K562 (cell line): Measurements from ENCODE around the gene RNF152. TPM values are rescaled to one million over a fixed set of nuclear protein-coding genes. Genes with fewer than 3 reads are reported as not detected.
A peak's percentile ranks its signal among the peaks of the same experiment; 100 is the strongest.

ENCODE experiments used
- ATAC-seq: fragments of 200-7000 bp; cut with Tn5 transposase; 3 replicates; pipeline ENCODE4 v1.9.1; 2020; ENCODE audit warnings: moderate library complexity
- BruUV-seq: library from RNA; stranded (reverse); fragments of 400-500 nt; replicated peaks from 2 replicates; lab custom pipeline; 2021; lab: Mats Ljungman, UMichigan
- CTCF ChIA-PET: fragments of 300-600 bp; formaldehyde crosslinking; extraction: SDS; loops from one replicate; lab custom pipeline; 2021; ENCODE audit warnings: low intra/inter-chr PET ratio; lab: Yijun Ruan, JAX
- POLR2A ChIA-PET: fragments of 300-600, 350-650 bp; sonication (Branson Sonifier 250); formaldehyde crosslinking; extraction: SDS; loops from one replicate; lab custom pipeline; 2021; ENCODE audit warnings: antibody characterized with exemption, inconsistent platforms; lab: Yijun Ruan, JAX
- DNase-seq, 4 experiments: peaks; one replicate each; pipeline versions ENCODE4 v3.0.0 to v3.0.0-alpha.2; 2011 to 2018; ENCODE audit warnings: low spot score in 3 of 4, mixed read lengths in 3 of 4; ENCODE audit errors: extremely low read depth in 1 of 4
- FAIRE-seq: peaks from 2 replicates; lab custom pipeline; 2011; peaks lifted over from hg19 to GRCh38; lab: Jason Lieb, UNC
- H2AFZ ChIP-seq: 2 replicates; pipeline ENCODE4 v1.6.0; 2011; ENCODE audit warnings: low read depth, low read length, control low read depth, inconsistent platforms
- H3K27ac ChIP-seq: fragments of 200-600 bp; 3 replicates; pipeline ENCODE4 v1.8.0; 2011; ENCODE audit warnings: low read depth, mild to moderate bottlenecking, control low read depth, inconsistent platforms, low read length, moderate library complexity, mixed read lengths; ENCODE audit errors: extremely low read depth
- H3K27me3 ChIP-seq, 2 experiments: fragments of 300-600 bp in 1 of 2; 2 replicates in 1 of 2; 3 replicates in 1 of 2; pipeline versions ENCODE4 v1.6.0 to v1.8.0; 2011; ENCODE audit warnings: inconsistent platforms in 2 of 2, low read length in 2 of 2, mild to moderate bottlenecking in 1 of 2, mixed read lengths in 1 of 2, moderate library complexity in 1 of 2; ENCODE audit not compliant: control insufficient read depth in 2 of 2, insufficient read depth in 2 of 2
- H3K36me3 ChIP-seq: fragments of 300-600 bp; 3 replicates; pipeline ENCODE4 v1.8.0; 2011; ENCODE audit warnings: mild to moderate bottlenecking, low read length, inconsistent platforms; ENCODE audit not compliant: control insufficient read depth, insufficient read depth
- H3K4me1 ChIP-seq, 2 experiments: fragments of 200-600 bp in 1 of 2; replicated peaks in 1 of 2; 2 replicates in 1 of 2; 3 replicates in 1 of 2; pipeline versions ENCODE4 v1.5.1 to v1.8.0; 2011; ENCODE audit warnings: inconsistent platforms in 2 of 2, low read length in 2 of 2, mild to moderate bottlenecking in 1 of 2, mixed read lengths in 1 of 2, moderate library complexity in 1 of 2; ENCODE audit not compliant: control insufficient read depth in 2 of 2, insufficient read depth in 2 of 2
- H3K4me2 ChIP-seq: 2 replicates; pipeline ENCODE4 v1.6.1; 2011; ENCODE audit warnings: low read length, control low read depth, inconsistent platforms, mixed read lengths; ENCODE audit not compliant: insufficient read depth
- H3K4me3 ChIP-seq: fragments of 200-600 bp; sonication (generic), shearing (Covaris generic); 2 replicates; pipeline ENCODE4 v1.5.1; 2016; ENCODE audit warnings: control low read depth, inconsistent platforms
- H3K79me2 ChIP-seq: fragments of 200-600 bp; 3 replicates; pipeline ENCODE4 v1.8.0; 2011; ENCODE audit warnings: low read length, inconsistent platforms; ENCODE audit not compliant: control insufficient read depth, insufficient read depth
- H3K9ac ChIP-seq, 2 experiments: 2 replicates each; pipeline versions ENCODE4 v1.6.0 to v1.6.1; 2011; ENCODE audit warnings: low read depth in 2 of 2, low read length in 2 of 2, control low read depth in 1 of 2, inconsistent platforms in 1 of 2, mild to moderate bottlenecking in 1 of 2, mixed read lengths in 1 of 2; ENCODE audit not compliant: insufficient read depth in 1 of 2
- H3K9me1 ChIP-seq: one replicate; pipeline ENCODE4 v1.6.0; 2011; ENCODE audit warnings: inconsistent platforms, mild to moderate bottlenecking, low read length, moderate library complexity; ENCODE audit not compliant: control insufficient read depth, insufficient read depth
- H3K9me3 ChIP-seq: replicated peaks from 2 replicates; pipeline ENCODE4 v1.5.1; 2011; ENCODE audit warnings: low read depth, low read length, inconsistent platforms; ENCODE audit not compliant: control insufficient read depth, insufficient read depth
- H4K20me1 ChIP-seq: replicated peaks from 2 replicates; pipeline ENCODE4 v1.6.1; 2011; ENCODE audit warnings: low read length, inconsistent platforms, mixed read lengths; ENCODE audit not compliant: control insufficient read depth, insufficient read depth
- ATF3 ChIP-seq, 2 experiments: fragments of 450-650 bp in 1 of 2; sonication (generic) in 1 of 2; formaldehyde crosslinking in 1 of 2; IDR thresholded peaks in 1 of 2; conservative IDR thresholded peaks in 1 of 2; 2 replicates each; pipeline versions ENCODE4 v1.6.1 to v1.8.1; 2016 to 2023; ENCODE audit warnings: mild to moderate bottlenecking in 2 of 2, moderate library complexity in 2 of 2, inconsistent platforms in 1 of 2, missing genetic modification reagents in 1 of 2
- ATF7 ChIP-seq: fragments of 450-650 bp; IDR thresholded peaks from 2 replicates; pipeline ENCODE4 v1.7.1; 2014; ENCODE audit warnings: mild to moderate bottlenecking, moderate library complexity
- BCOR ChIP-seq: fragments of 450-650 bp; IDR thresholded peaks from 2 replicates; pipeline ENCODE4 v1.6.1; 2016
- CREM ChIP-seq: IDR thresholded peaks from 2 replicates; pipeline ENCODE4 v1.6.1; 2014; ENCODE audit warnings: antibody characterized with exemption, low read depth
- JUND ChIP-seq, 2 experiments: IDR thresholded peaks; 2 replicates in 1 of 2; 3 replicates in 1 of 2; pipeline ENCODE4 v1.6.1; 2011; ENCODE audit warnings: borderline replicate concordance in 2 of 2, low read depth in 2 of 2, low read length in 2 of 2, improper control_type of control experiment in 1 of 2, missing biosample characterization in 1 of 2, missing genetic modification characterization in 1 of 2, missing genetic modification reagents in 1 of 2
- MYBL2 ChIP-seq, 2 experiments: fragments of 450-650 bp in 1 of 2; sonication (generic) in 1 of 2; formaldehyde crosslinking in 1 of 2; IDR thresholded peaks; 2 replicates each; pipeline versions ENCODE4 v1.6.1 to v1.8.1; 2017 to 2022; ENCODE audit warnings: borderline replicate concordance in 1 of 2, inconsistent platforms in 1 of 2, low read depth in 1 of 2, mild to moderate bottlenecking in 1 of 2, missing genetic modification reagents in 1 of 2, moderate library complexity in 1 of 2
- THAP7 ChIP-seq: fragments of 250-450 bp; sonication (Bioruptor Pico); IDR thresholded peaks from 2 replicates; pipeline ENCODE4 v1.5.0; 2021
- ZFP91 ChIP-seq: sonication (generic); formaldehyde crosslinking; IDR thresholded peaks from 2 replicates; pipeline ENCODE4 v1.8.0; 2022; ENCODE audit warnings: mild to moderate bottlenecking, missing genetic modification reagents
- ZNF408 ChIP-seq: fragments of 250-450 bp; sonication (Bioruptor Pico); IDR thresholded peaks from 2 replicates; pipeline ENCODE4 v1.4.0; 2020; ENCODE audit warnings: low read depth, mild to moderate bottlenecking, moderate library complexity
- WGBS: fragments of 100-300 bp; shearing (Covaris generic); methylation state at CpG from one replicate; pipeline ENCODE4 v1.1.6; 2016; ENCODE audit warnings: low coverage, mixed read lengths; ENCODE audit not compliant: insufficient coverage; ENCODE audit errors: missing lambda C conversion rate; 5-methylcytosine and 5-hydroxymethylcytosine counted together
- in situ Hi-C: fragments of 300-500 bp; cut with MboI; formaldehyde crosslinking; loops from 4 replicates; pipeline ENCODE4 v1.15.0; 2018; ENCODE audit warnings: inconsistent platforms, mixed read lengths
- intact Hi-C: fragments of 100-400 bp; cut with micrococcal nuclease; formaldehyde crosslinking; loops from 2 replicates; pipeline ENCODE4 v1.14.2; 2022
- polyA plus RNA-seq, 8 experiments: library from polyadenylated mRNA; depleted of rRNA in 4 of 8; stranded (reverse) in 5 of 8; unstranded in 3 of 8; fragments of >200 nt; fragmentation: Nextera tagmentation in 2 of 8; fragmentation: Illumina TruSeq in 1 of 8; extraction: Ambion mirVana in 2 of 8; extraction: Trizol in 1 of 8; gene quantifications; 2 replicates each; pipeline versions ENCODE4 v1.2.1 to v1.2.3, GENCODE V29; 2011 to 2014; ENCODE audit warnings: inconsistent platforms in 1 of 8, missing spikeins in 1 of 8
- total RNA-seq, 7 experiments: library from RNA; depleted of rRNA in 6 of 7; stranded (reverse); fragments of >200 nt in 6 of 7; fragmentation: Illumina TruSeq in 2 of 7; extraction: Trizol in 2 of 7; gene quantifications; 2 replicates each; pipeline versions ENCODE4 v1.2.1 to v1.2.3, GENCODE V29; 2011 to 2021; ENCODE audit warnings: low replicate concordance in 1 of 7

Gene RNF152
- total and polyA plus RNA-seq, 9 of the 15 experiments (the other 6 are each of a cell fraction or from before 2014, with no cell fraction given), result 0.04 to 0.05 TPM; not detected in 7

GRCh38 chr18:61852496-61852895, 40.3 kb downstream of the RNF152 start:
- no peak overlapping the region for H3K27ac ChIP-seq
- DNase-seq, result no peak
- no peak for FAIRE-seq
- no peak overlapping the region for H3K4me3 ChIP-seq
- H3K4me1 ChIP-seq, result no peaks in the 10 kb centered on the region
- no peaks in the 10 kb centered on the region for H3K36me3 ChIP-seq
- WGBS, result 0% methylated on average over 1 of the region's 1 CpG
- H3K27me3 ChIP-seq, result no peaks in the 10 kb centered on the region; a peak in 1 of 5 replicates
- CTCF ChIA-PET, result no interaction called here
- POLR2A ChIA-PET, result no interaction called here
- no peak for TF ChIP-seq ZNF408 (CRISPR knock-in tag)
- TF ChIP-seq ZFP91 (CRISPR knock-in tag), result no peak
- BruUV-seq, result no TSS peak
- H4K20me1 ChIP-seq, result no peaks in the 10 kb centered on the region
- H3K9me3 ChIP-seq, result no peaks in the 10 kb centered on the region
- no peak overlapping the region for H2AFZ ChIP-seq
- H3K9ac ChIP-seq, result no peak overlapping the region
- no peak for ATAC-seq
- in situ Hi-C loops, result no loop called here
- H3K79me2 ChIP-seq, result no peaks in the 10 kb centered on the region
- no peaks in the 10 kb centered on the region for H3K9me1 ChIP-seq
- intact Hi-C loops, result no loop called here
- H3K4me2 ChIP-seq, result no peak overlapping the region

GRCh38 chr18:61851940-61852451, 40.8 kb downstream of the RNF152 start:
- Histone ChIP-seq H3K9me3 (no peaks in the 10 kb centered on the region), H3K27ac (no peak overlapping the region), H3K9ac (no peak overlapping the region), H3K79me2 (no peaks in the 10 kb centered on the region), H4K20me1 (no peaks in the 10 kb centered on the region), H3K36me3 (no peaks in the 10 kb centered on the region), H3K4me3 (no peak overlapping the region), H2AFZ (no peak overlapping the region), H3K9me1 (no peaks in the 10 kb centered on the region), H3K4me1 (no peaks in the 10 kb centered on the region), H3K27me3 (no peaks in the 10 kb centered on the region; a peak in 1 of 5 replicates), H3K4me2 (no peak overlapping the region)
- ChIA-PET POLR2A (no interaction called here), CTCF (no interaction called here)
- no peak for TF ChIP-seq JUND (IDR thresholded peaks at IDR 0.05; ENCODE audit: borderline replicate concordance, low read depth, low read length)
- TF ChIP-seq JUND (tag; IDR thresholded peaks at IDR 0.05; ENCODE audit: borderline replicate concordance, low read depth, low read length), result peak; percentile 14; the same call in 1 of the 3 replicates
- TF ChIP-seq BCOR, result no peak
- 0 out of 2 replicates have a peak, but pooled peaks have one; percentile 14 for TF ChIP-seq CREM
- no peak for TF ChIP-seq MYBL2 (IDR thresholded peaks at IDR 0.05; ENCODE audit: low read depth)
- no peak for TF ChIP-seq MYBL2 (CRISPR knock-in tag; IDR thresholded peaks at IDR 0.05; ENCODE audit: borderline replicate concordance)
- peak; percentile 45; the same call in 1 of the 2 replicates for TF ChIP-seq ATF7
- TF ChIP-seq THAP7 (CRISPR knock-in tag), result no peak
- TF ChIP-seq ATF3 (IDR thresholded peaks at IDR 0.05), result peak; percentile 66; the same call in 1 of the 2 replicates
- no peak for TF ChIP-seq ATF3 (CRISPR knock-in tag; conservative IDR thresholded peaks at IDR 0.05)
- intact Hi-C loops, result no loop called here
- FAIRE-seq (no peak), DNase-seq (no peak), ATAC-seq (no peak)
- 6% methylated on average over 3 of the region's 3 CpGs for WGBS
- in situ Hi-C loops, result no loop called here
- no TSS peak for BruUV-seq
